Lung microvascular endothelial cell (primary cell): ENCODE data around the gene RELT. TPM values are rescaled to one million over a fixed set of nuclear protein-coding genes. Genes with fewer than 3 reads are reported as not detected.
A peak's percentile ranks its signal among the peaks of the same experiment; 100 is the strongest.

Experiments
- DNase-seq, 2 donors: peaks; one replicate each; pipeline versions ENCODE4 v3.0.0 to v3.0.0-alpha.2; 2010; ENCODE audit warnings: low read depth in 2 of 2
- total RNA-seq: library from RNA; depleted of rRNA; stranded (reverse); fragments of >200 nt; gene quantifications from 2 replicates; pipeline ENCODE4 v1.2.1, GENCODE V29; 2014

Gene RELT
- total RNA-seq, 1 donor from 2014 or later = 2.6 TPM

- DNase-seq = no peak
Observed at GRCh38 chr11:73346186-73346935, 29.8 kb upstream of the RELT start.

- no peak for DNase-seq
Observed at GRCh38 chr11:73347067-73347466, 29.1 kb upstream of the RELT start.

- no peak for DNase-seq
Observed at GRCh38 chr11:73348838-73349237, 27.4 kb upstream of the RELT start.

- no peak for DNase-seq
Observed at GRCh38 chr11:73349633-73350032, 26.6 kb upstream of the RELT start.

GRCh38 chr11:73350908-73351636, 25.1 kb upstream of the RELT start:
- peak; percentile 77 to 84 for DNase-seq

GRCh38 chr11:73353422-73353821, 22.8 kb upstream of the RELT start:
- no peak for DNase-seq

GRCh38 chr11:73355109-73355508, 21.1 kb upstream of the RELT start:
- DNase-seq = no peak

- no peak for DNase-seq
Observed at GRCh38 chr11:73356979-73357860, 19.0 kb upstream of the RELT start.

GRCh38 chr11:73358071-73358470, 18.1 kb upstream of the RELT start:
- DNase-seq = no peak

GRCh38 chr11:73359341-73359740, 16.9 kb upstream of the RELT start:
- DNase-seq = no peak

- DNase-seq = peak; percentile 39 to 43
Observed at GRCh38 chr11:73359930-73360742, 16.1 kb upstream of the RELT start.

- DNase-seq = no peak
Observed at GRCh38 chr11:73360743-73361369, 15.3 kb upstream of the RELT start.

- DNase-seq = no peak
Observed at GRCh38 chr11:73361953-73362776, 14.0 kb upstream of the RELT start.

- no peak for DNase-seq
Observed at GRCh38 chr11:73363147-73363546, 13.1 kb upstream of the RELT start.

- DNase-seq = no peak
Observed at GRCh38 chr11:73365352-73366264, 10.6 kb upstream of the RELT start.

- DNase-seq = peak; percentile 34 to 57
Observed at GRCh38 chr11:73366265-73366610, 10.0 kb upstream of the RELT start.

GRCh38 chr11:73366953-73367352, 9.2 kb upstream of the RELT start:
- DNase-seq = peak in 1 of 2 donors; percentile 42

- DNase-seq = no peak
Observed at GRCh38 chr11:73367482-73368024, 8.6 kb upstream of the RELT start.
